ENCODE results near the gene PARVB. TPM values are rescaled to one million over a fixed set of nuclear protein-coding genes. Genes with fewer than 3 reads are reported as not detected.

Gene PARVB
- total and polyA plus RNA-seq, 9 of the 15 experiments (the other 6 are each of a cell fraction or from before 2014, with no cell fraction given) = 1.1 to 59.2 (median 29.2) TPM

DNA sequence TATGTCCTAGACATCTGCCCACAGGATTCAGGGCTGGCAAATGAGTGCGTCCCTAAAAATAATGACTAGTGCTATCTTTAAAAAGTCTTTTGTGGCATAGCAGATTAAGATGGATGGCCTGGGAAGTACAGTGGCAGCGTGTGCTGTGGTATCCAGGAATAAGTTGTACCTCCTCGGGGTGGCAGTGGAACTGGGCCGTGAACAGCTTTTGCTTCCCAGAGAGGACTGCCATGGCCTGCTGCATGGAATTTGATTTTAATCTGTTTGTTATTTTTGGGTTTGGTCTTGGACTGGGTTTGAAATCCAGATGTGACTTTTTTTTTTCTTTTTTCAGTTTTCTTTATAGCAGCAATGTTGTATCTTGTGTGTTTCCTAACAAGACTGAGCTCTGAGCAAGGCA lies 85.3 kb downstream of the PARVB start:
- no peaks in the 10 kb centered on the region for H3K4me1 ChIP-seq (replicated peaks in 1 of 2; ENCODE audit: control insufficient read depth in 2 of 2, insufficient read depth in 2 of 2, low read length in 2 of 2)
- peaks cover 3% of the 10 kb centered on the region; the same call in 1 of the 3 replicates for H3K36me3 ChIP-seq (ENCODE audit: control insufficient read depth, insufficient read depth, low read length)
- ChIA-PET POLR2A (no interaction called here), CTCF (ENCODE audit: low intra/inter-chr PET ratio) (no interaction called here)
- no peak overlapping the region for H3K4me2 ChIP-seq (ENCODE audit: insufficient read depth, low read length)
- no peaks in the 10 kb centered on the region for H3K9me1 ChIP-seq (ENCODE audit: control insufficient read depth, insufficient read depth, low read length)
- H3K9me3 ChIP-seq (replicated peaks; ENCODE audit: control insufficient read depth, insufficient read depth, low read depth, low read length) = no peaks in the 10 kb centered on the region
- no peak for DNase-seq (ENCODE audit: extremely low read depth in 1 of 4, low spot score in 3 of 4)
- in situ Hi-C loops (cut with MboI) = no loop called here
- H3K4me3 ChIP-seq = no peak overlapping the region
- H3K27ac ChIP-seq (ENCODE audit: extremely low read depth, low read depth, low read length) = no peak overlapping the region
- 90% methylated on average over 3 of the region's 4 CpGs for WGBS (ENCODE audit: insufficient coverage, low coverage, missing lambda C conversion rate)
- H2AFZ ChIP-seq (ENCODE audit: low read depth, low read length) = no peak overlapping the region
- no peak for ATAC-seq
- intact Hi-C loops (cut with micrococcal nuclease) = no loop called here
- H3K9ac ChIP-seq (ENCODE audit: insufficient read depth in 1 of 2, low read depth in 2 of 2, low read length in 2 of 2) = no peak overlapping the region
- no peaks in the 10 kb centered on the region for H4K20me1 ChIP-seq (replicated peaks; ENCODE audit: control insufficient read depth, insufficient read depth, low read length)
- no TSS peak for BruUV-seq (replicated peaks)
- no peaks in the 10 kb centered on the region for H3K79me2 ChIP-seq (ENCODE audit: control insufficient read depth, insufficient read depth, low read length)
- FAIRE-seq = no peak
- no peaks in the 10 kb centered on the region for H3K27me3 ChIP-seq (ENCODE audit: control insufficient read depth in 2 of 2, insufficient read depth in 2 of 2, low read length in 2 of 2)
- TF ChIP-seq, protein P1, sequence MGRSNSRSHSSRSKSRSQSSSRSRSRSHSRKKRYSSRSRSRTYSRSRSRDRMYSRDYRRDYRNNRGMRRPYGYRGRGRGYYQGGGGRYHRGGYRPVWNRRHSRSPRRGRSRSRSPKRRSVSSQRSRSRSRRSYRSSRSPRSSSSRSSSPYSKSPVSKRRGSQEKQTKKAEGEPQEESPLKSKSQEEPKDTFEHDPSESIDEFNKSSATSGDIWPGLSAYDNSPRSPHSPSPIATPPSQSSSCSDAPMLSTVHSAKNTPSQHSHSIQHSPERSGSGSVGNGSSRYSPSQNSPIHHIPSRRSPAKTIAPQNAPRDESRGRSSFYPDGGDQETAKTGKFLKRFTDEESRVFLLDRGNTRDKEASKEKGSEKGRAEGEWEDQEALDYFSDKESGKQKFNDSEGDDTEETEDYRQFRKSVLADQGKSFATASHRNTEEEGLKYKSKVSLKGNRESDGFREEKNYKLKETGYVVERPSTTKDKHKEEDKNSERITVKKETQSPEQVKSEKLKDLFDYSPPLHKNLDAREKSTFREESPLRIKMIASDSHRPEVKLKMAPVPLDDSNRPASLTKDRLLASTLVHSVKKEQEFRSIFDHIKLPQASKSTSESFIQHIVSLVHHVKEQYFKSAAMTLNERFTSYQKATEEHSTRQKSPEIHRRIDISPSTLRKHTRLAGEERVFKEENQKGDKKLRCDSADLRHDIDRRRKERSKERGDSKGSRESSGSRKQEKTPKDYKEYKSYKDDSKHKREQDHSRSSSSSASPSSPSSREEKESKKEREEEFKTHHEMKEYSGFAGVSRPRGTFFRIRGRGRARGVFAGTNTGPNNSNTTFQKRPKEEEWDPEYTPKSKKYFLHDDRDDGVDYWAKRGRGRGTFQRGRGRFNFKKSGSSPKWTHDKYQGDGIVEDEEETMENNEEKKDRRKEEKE (IDR thresholded peaks at IDR 0.05; ENCODE audit: borderline replicate concordance in 1 of 2, control insufficient read depth in 1 of 2, low read depth in 2 of 2, low read length in 1 of 2) = no peak
- TF ChIP-seq ZNF785 (CRISPR knock-in tag; IDR thresholded peaks at IDR 0.05) (no peak), ZNF445 (CRISPR knock-in tag; IDR thresholded peaks at IDR 0.05; ENCODE audit: low read depth) (no peak), ZNF23 (CRISPR knock-in tag; IDR thresholded peaks at IDR 0.05) (no peak), JUND (IDR thresholded peaks at IDR 0.05; ENCODE audit: borderline replicate concordance, low read depth, low read length) (no peak), JUND (tag; IDR thresholded peaks at IDR 0.05; ENCODE audit: borderline replicate concordance, low read depth, low read length) (no peak), ETS2 (tag; IDR thresholded peaks at IDR 0.05; ENCODE audit: borderline replicate concordance, poor library complexity, severe bottlenecking) (no peak), BDP1 (IDR thresholded peaks at IDR 0.05; ENCODE audit: insufficient read depth, insufficient read length) (no peak), U2AF2 (optimal IDR thresholded peaks at IDR 0.05; ENCODE audit: low read depth, low read length) (no peak), HMGN3 (IDR thresholded peaks at IDR 0.05; ENCODE audit: borderline replicate concordance, extremely low read depth, insufficient read length, low read depth, low read length) (no peak), CEBPB (tag; IDR thresholded peaks at IDR 0.05) (no peak), ESRRA (IDR thresholded peaks at IDR 0.05; ENCODE audit: borderline replicate concordance, low read depth) (no peak), EGR1 (conservative IDR thresholded peaks at IDR 0.05) (no peak), BRD4 (IDR thresholded peaks at IDR 0.05) (no peak), CHD4 (IDR thresholded peaks at IDR 0.05; ENCODE audit: insufficient read depth, insufficient replicate concordance, low read depth, low read length, poor library complexity, severe bottlenecking) (no peak)
- TF ChIP-seq, protein P2, sequence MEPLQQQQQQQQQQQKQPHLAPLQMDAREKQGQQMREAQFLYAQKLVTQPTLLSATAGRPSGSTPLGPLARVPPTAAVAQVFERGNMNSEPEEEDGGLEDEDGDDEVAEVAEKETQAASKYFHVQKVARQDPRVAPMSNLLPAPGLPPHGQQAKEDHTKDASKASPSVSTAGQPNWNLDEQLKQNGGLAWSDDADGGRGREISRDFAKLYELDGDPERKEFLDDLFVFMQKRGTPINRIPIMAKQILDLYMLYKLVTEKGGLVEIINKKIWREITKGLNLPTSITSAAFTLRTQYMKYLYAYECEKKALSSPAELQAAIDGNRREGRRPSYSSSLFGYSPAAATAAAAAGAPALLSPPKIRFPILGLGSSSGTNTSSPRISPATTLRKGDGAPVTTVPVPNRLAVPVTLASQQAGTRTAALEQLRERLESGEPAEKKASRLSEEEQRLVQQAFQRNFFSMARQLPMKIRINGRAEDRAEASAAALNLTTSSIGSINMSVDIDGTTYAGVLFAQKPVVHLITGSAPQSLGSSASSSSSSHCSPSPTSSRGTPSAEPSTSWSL (CRISPR knock-in tag; IDR thresholded peaks at IDR 0.05; ENCODE audit: borderline replicate concordance) = no peak
- TF ChIP-seq, protein P3, sequence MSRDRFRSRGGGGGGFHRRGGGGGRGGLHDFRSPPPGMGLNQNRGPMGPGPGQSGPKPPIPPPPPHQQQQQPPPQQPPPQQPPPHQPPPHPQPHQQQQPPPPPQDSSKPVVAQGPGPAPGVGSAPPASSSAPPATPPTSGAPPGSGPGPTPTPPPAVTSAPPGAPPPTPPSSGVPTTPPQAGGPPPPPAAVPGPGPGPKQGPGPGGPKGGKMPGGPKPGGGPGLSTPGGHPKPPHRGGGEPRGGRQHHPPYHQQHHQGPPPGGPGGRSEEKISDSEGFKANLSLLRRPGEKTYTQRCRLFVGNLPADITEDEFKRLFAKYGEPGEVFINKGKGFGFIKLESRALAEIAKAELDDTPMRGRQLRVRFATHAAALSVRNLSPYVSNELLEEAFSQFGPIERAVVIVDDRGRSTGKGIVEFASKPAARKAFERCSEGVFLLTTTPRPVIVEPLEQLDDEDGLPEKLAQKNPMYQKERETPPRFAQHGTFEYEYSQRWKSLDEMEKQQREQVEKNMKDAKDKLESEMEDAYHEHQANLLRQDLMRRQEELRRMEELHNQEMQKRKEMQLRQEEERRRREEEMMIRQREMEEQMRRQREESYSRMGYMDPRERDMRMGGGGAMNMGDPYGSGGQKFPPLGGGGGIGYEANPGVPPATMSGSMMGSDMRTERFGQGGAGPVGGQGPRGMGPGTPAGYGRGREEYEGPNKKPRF (IDR thresholded peaks at IDR 0.05; ENCODE audit: low read depth, low read length) = no peak
